HG03460 (cell line): ENCODE measurements around the gene MYO18A.

Source experiments
- ATAC-seq: cut with Tn5 transposase; IDR thresholded peaks from one replicate; pipeline ENCODE4 v1.9.1; 2021; ENCODE audit not compliant: unreplicated experiment

MYO18A gene

GRCh38 chr17:29080965-29081364 is 99.2 kb downstream of the MYO18A start:
- ATAC-seq: no peak

- no peak for ATAC-seq
Observed at GRCh38 chr17:29080323-29080722, 99.9 kb downstream of the MYO18A start.

GRCh38 chr17:29079887-29080286 is 100.3 kb downstream of the MYO18A start:
- ATAC-seq: no peak

- ATAC-seq: no peak
Observed at GRCh38 chr17:29079433-29079832, 100.8 kb downstream of the MYO18A start.

- ATAC-seq: no peak
Observed at GRCh38 chr17:29078183-29079045, 101.8 kb downstream of the MYO18A start.

GRCh38 chr17:29077320-29077719 is 102.9 kb downstream of the MYO18A start:
- ATAC-seq: no peak

GRCh38 chr17:29076722-29077121 is 103.5 kb downstream of the MYO18A start:
- no peak for ATAC-seq

- ATAC-seq: no peak
Observed at GRCh38 chr17:29076087-29076486, 104.1 kb downstream of the MYO18A start.

GRCh38 chr17:29074488-29074887 is 105.7 kb downstream of the MYO18A start:
- ATAC-seq: no peak

GRCh38 chr17:29073520-29073919 is 106.7 kb downstream of the MYO18A start:
- ATAC-seq: no peak

GRCh38 chr17:29073045-29073444 is 107.2 kb downstream of the MYO18A start:
- no peak for ATAC-seq

- ATAC-seq: no peak
Observed at GRCh38 chr17:29071303-29071702, 108.9 kb downstream of the MYO18A start.

- no peak for ATAC-seq
Observed at GRCh38 chr17:29070781-29071180, 109.4 kb downstream of the MYO18A start.

GRCh38 chr17:29070308-29070707 is 109.9 kb downstream of the MYO18A start:
- ATAC-seq: no peak

- no peak for ATAC-seq
Observed at GRCh38 chr17:29069526-29070041, 110.6 kb downstream of the MYO18A start.

GRCh38 chr17:29068818-29069217 is 111.4 kb downstream of the MYO18A start:
- ATAC-seq: no peak

- ATAC-seq: no peak
Observed at GRCh38 chr17:29066606-29067005, 113.6 kb downstream of the MYO18A start.

- no peak for ATAC-seq
Observed at GRCh38 chr17:29066047-29066446, 114.2 kb downstream of the MYO18A start.

- no peak for ATAC-seq
Observed at GRCh38 chr17:29063992-29064391, 116.2 kb downstream of the MYO18A start.

GRCh38 chr17:29062215-29062614 is 118.0 kb downstream of the MYO18A start:
- ATAC-seq: no peak

- no peak for ATAC-seq
Observed at GRCh38 chr17:29061036-29061435, 119.2 kb downstream of the MYO18A start.

- ATAC-seq: no peak
Observed at GRCh38 chr17:29060475-29060874, 119.7 kb downstream of the MYO18A start.

GRCh38 chr17:29059281-29059680 is 120.9 kb downstream of the MYO18A start:
- ATAC-seq: no peak
